IgD-negative memory B cell (primary cell): Measurements from ENCODE around the gene HM13. TPM values are rescaled to one million over a fixed set of nuclear protein-coding genes. Genes with fewer than 3 reads are reported as not detected.
A peak's percentile ranks its signal among the peaks of the same experiment; 100 is the strongest.
"Not testable (repeated sequence)": the region's sequence is repeated elsewhere in the genome, so short reads cannot be mapped to it uniquely, and the experiment has no call there.

Experiments
- H3K27ac Mint-ChIP-seq, 3 donors: one replicate each; pipeline ENCODE4 v1.8.0; 2020 to 2022; ENCODE audit warnings: mild to moderate bottlenecking in 3 of 3, mixed read lengths in 3 of 3, moderate library complexity in 1 of 3
- H3K27me3 Mint-ChIP-seq: one replicate; pipeline ENCODE4 v1.8.0; 2021; ENCODE audit warnings: mixed read lengths
- H3K36me3 Mint-ChIP-seq: one replicate; pipeline ENCODE4 v1.8.0; 2020; ENCODE audit warnings: mild to moderate bottlenecking, mixed read lengths
- H3K4me1 Mint-ChIP-seq, 3 donors: one replicate each; pipeline ENCODE4 v1.8.0; 2020 to 2022; ENCODE audit warnings: mixed read lengths in 3 of 3, mild to moderate bottlenecking in 1 of 3
- H3K4me3 Mint-ChIP-seq, 4 donors: one replicate each; pipeline ENCODE4 v1.8.0; 2020 to 2022; ENCODE audit warnings: mild to moderate bottlenecking in 4 of 4, mixed read lengths in 4 of 4, moderate library complexity in 3 of 4
- H3K9me3 Mint-ChIP-seq, 3 donors: one replicate each; pipeline ENCODE4 v1.8.0; 2020 to 2021; ENCODE audit warnings: mixed read lengths in 3 of 3, mild to moderate bottlenecking in 1 of 3
- polyA plus RNA-seq: library from polyadenylated mRNA; unstranded; fragments of 300-500 nt; fragmentation: Illumina TruSeq; gene quantifications from one replicate; pipeline ENCODE4 v1.2.3, GENCODE V29; 2021

HM13 gene
- polyA plus RNA-seq, 1 donor from 2014 or later, result 109 TPM

- not testable (repeated sequence) for H3K36me3 Mint-ChIP-seq
These were observed 31.4 kb downstream of the HM13 start for GRCh38 chr20:31545621-31546040.

GRCh38 chr20:31547017-31547675, 32.9 kb downstream of the HM13 start:
- Mint-ChIP-seq H3K9me3 (no peaks in the 10 kb centered on the region), H3K36me3 (peaks cover 5% of the 10 kb centered on the region), H3K27me3 (no peaks in the 10 kb centered on the region), H3K27ac (peak overlapping the region; percentile 95 to 98 (median 97)), H3K4me1 (peaks cover 6 to 19% (median 7%) of the 10 kb centered on the region in 3 donors), H3K4me3 (peak overlapping the region; percentile 94 to 98 (median 96))

More at GRCh38 chr20:31545621-31546040, 31.4 kb downstream of the HM13 start:
- H3K4me3 Mint-ChIP-seq, result peak overlapping the region in 2 of 4 donors; percentile 11 to 52
- H3K27ac Mint-ChIP-seq, result peak overlapping the region in 1 of 3 donors; percentile 28
- H3K9me3 Mint-ChIP-seq, H3K27me3 Mint-ChIP-seq: not testable (repeated sequence)
- H3K4me1 Mint-ChIP-seq, result peaks cover 6 to 19% (median 7%) of the 10 kb centered on the region in 3 donors

- Mint-ChIP-seq H3K9me3 (no peaks in the 10 kb centered on the region), H3K4me1 (peaks cover 6 to 19% (median 7%) of the 10 kb centered on the region in 3 donors), H3K27ac (peak overlapping the region; percentile 95 to 98 (median 97)), H3K4me3 (peak overlapping the region; percentile 94 to 98 (median 96)), H3K27me3 (no peaks in the 10 kb centered on the region), H3K36me3 (peaks cover 5% of the 10 kb centered on the region)
These were observed 33.6 kb downstream of the HM13 start for GRCh38 chr20:31547720-31548298.

DNA sequence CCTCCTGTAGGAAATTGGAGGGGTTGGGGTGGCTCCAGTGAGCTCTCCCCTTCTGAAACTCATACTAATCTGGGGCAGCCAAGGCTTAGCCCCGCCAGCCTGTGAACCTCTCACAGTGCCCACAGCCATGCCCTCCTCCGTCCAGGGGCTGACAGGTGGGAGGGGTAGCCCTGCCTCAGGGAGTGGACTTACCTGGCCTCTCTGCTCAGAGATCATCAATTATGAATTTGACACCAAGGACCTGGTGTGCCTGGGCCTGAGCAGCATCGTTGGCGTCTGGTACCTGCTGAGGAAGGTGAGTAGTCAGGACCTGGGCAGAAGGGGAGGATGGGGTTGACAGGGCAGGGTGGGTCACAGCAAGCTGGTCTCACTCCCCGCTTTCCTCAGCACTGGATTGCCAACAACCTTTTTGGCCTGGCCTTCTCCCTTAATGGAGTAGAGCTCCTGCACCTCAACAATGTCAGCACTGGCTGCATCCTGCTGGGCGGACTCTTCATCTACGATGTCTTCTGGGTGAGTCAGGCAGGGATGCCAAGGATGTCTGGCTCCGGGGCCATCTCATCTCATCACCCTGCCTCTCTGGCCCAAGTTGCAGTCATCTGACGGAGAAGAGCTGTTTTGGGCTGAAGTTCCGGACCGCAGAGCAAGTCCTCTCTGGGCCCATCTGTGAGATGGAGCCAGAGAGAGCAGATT, 34.7 kb downstream of the HM13 start:
- Mint-ChIP-seq H3K36me3 (peaks cover 5% of the 10 kb centered on the region), H3K9me3 (no peaks in the 10 kb centered on the region), H3K4me3 (peak overlapping the region; percentile 4 to 96 (median 88)), H3K27me3 (no peaks in the 10 kb centered on the region), H3K4me1 (peaks cover 6 to 19% (median 7%) of the 10 kb centered on the region in 3 donors), H3K27ac (peak overlapping the region in 1 of 3 donors; percentile 43)

DNA sequence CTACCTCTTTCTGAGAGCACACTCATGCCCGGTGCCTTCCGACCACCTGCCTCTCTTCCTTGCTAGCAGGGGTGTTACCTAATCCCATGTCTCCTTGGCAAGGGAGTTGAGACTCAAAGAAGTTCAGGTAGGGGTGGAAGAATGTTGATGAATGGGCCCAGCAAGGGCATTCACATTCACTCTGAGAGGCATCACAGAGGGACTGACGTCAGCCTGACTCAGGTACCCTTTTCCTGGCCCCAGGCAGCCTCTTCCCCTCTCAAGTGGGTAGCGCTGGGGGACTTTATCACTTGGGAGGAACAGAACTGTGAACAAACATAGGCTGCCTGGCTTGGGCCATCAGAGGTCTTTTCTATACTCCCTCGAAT, 35.3 kb downstream of the HM13 start:
- Mint-ChIP-seq H3K4me3 (peak overlapping the region in 1 of 4 donors; percentile 20), H3K27ac (peak overlapping the region in 1 of 3 donors; percentile 43), H3K27me3 (no peaks in the 10 kb centered on the region), H3K36me3 (peaks cover 5% of the 10 kb centered on the region), H3K9me3 (no peaks in the 10 kb centered on the region), H3K4me1 (peaks cover 6 to 17% (median 7%) of the 10 kb centered on the region in 3 donors)

DNA sequence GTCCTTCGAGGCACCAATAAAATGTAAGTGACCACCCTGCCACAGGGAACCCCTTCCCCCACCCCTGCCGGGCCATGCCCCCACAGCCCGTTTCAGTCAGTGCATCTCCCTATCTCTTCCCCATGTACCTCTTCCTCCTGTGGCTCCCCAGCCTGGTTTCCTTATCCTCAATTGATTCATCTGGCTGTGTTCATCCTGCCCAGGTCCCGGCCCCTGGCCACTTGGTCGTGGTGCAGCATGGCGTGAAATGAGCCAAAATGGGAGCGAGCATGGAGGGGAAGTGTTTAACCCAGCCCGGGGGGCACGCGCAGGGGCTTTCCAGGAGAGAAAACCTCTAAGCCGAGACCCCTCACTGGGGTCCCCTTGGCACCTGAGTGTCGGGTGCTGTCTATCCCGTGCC, 35.9 kb downstream of the HM13 start:
- peak overlapping the region in 1 of 4 donors; percentile 44 for H3K4me3 Mint-ChIP-seq
- H3K27me3 Mint-ChIP-seq, result no peaks in the 10 kb centered on the region
- peak overlapping the region in 1 of 3 donors; percentile 64 for H3K27ac Mint-ChIP-seq
- H3K9me3 Mint-ChIP-seq, result no peaks in the 10 kb centered on the region
- H3K4me1 Mint-ChIP-seq, result peaks cover 6 to 17% (median 7%) of the 10 kb centered on the region in 3 donors
- peaks cover 3% of the 10 kb centered on the region for H3K36me3 Mint-ChIP-seq

DNA sequence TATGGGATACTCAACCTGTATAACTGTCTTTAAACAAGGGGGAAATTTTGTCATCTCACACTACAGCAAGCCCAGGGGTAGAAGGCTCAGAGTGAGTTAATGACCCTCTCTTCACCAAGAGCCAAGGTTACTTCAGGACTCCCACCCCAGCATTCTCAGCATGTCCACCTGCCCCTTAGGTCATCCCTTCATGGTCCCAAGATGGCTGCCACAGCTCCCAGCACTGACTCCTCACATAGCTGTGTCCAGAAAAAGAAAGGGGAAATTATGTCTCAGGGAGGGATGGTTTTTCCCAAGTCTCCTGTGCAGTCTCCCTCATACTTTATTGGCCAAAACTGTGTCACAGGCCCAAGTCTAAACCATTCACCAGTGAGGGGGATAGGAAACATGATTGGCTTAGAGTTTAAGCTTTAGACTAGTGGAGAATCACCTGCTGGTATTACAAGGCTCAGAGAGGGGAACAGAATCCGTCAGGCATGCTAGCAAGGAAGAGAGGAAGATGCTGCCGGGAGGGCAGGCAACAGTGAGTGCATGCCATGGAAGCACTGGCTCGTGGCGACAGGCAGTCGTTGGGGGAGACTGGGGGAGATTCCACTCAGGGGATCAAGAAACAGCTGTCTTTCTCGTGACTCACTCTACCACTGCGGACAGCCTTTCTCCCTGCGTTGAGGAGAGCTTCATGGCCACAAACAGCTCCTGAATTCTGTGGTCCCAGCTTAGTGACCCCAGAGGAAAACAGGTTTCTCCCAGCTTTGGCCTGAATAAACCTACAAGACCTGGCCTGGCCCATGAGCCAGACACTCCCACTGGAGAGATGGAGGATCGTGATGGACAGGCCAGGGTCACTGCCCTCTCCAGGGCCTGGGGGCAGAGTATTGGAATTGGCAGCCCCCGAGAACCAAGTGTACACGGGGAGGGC, 37.2 kb downstream of the HM13 start:
- Mint-ChIP-seq H3K4me1 (peaks cover 6 to 15% (median 7%) of the 10 kb centered on the region in 3 donors), H3K27me3 (no peaks in the 10 kb centered on the region), H3K27ac (no peak overlapping the region), H3K4me3 (peak overlapping the region in 1 of 4 donors; percentile 33), H3K36me3 (peaks cover 2% of the 10 kb centered on the region), H3K9me3 (no peaks in the 10 kb centered on the region)

- H3K9me3 Mint-ChIP-seq, result no peaks in the 10 kb centered on the region
- H3K4me1 Mint-ChIP-seq, result peaks cover 2 to 9% (median 2%) of the 10 kb centered on the region in 3 donors
- H3K4me3 Mint-ChIP-seq, result no peak overlapping the region
- no peaks in the 10 kb centered on the region for H3K27me3 Mint-ChIP-seq
- H3K36me3 Mint-ChIP-seq, result no peaks in the 10 kb centered on the region
- H3K27ac Mint-ChIP-seq, result no peak overlapping the region
These were observed 41.0 kb downstream of the HM13 start for GRCh38 chr20:31555203-31555775.

- peaks cover 2 to 9% (median 4%) of the 10 kb centered on the region in 3 donors for H3K4me1 Mint-ChIP-seq
- no peaks in the 10 kb centered on the region for H3K27me3 Mint-ChIP-seq
- H3K9me3 Mint-ChIP-seq, result no peaks in the 10 kb centered on the region
- peak overlapping the region in 1 of 3 donors; percentile 25 for H3K27ac Mint-ChIP-seq
- H3K4me3 Mint-ChIP-seq, result no peak overlapping the region
- H3K36me3 Mint-ChIP-seq, result no peaks in the 10 kb centered on the region
These were observed 45.5 kb downstream of the HM13 start for GRCh38 chr20:31559704-31560093.

- no peaks in the 10 kb centered on the region for H3K36me3 Mint-ChIP-seq
- H3K27me3 Mint-ChIP-seq, result no peaks in the 10 kb centered on the region
- H3K4me1 Mint-ChIP-seq, result peaks cover 2 to 9% (median 4%) of the 10 kb centered on the region in 3 donors
- H3K9me3 Mint-ChIP-seq, result no peaks in the 10 kb centered on the region
- no peak overlapping the region for H3K4me3 Mint-ChIP-seq
- H3K27ac Mint-ChIP-seq, result peak overlapping the region in 1 of 3 donors; percentile 25
These were observed 46.0 kb downstream of the HM13 start for GRCh38 chr20:31560094-31560745.

- H3K4me1 Mint-ChIP-seq, result peaks cover 2 to 9% (median 4%) of the 10 kb centered on the region in 3 donors
- H3K27me3 Mint-ChIP-seq, result no peaks in the 10 kb centered on the region
- no peaks in the 10 kb centered on the region for H3K36me3 Mint-ChIP-seq
- no peaks in the 10 kb centered on the region for H3K9me3 Mint-ChIP-seq
- no peak overlapping the region for H3K4me3 Mint-ChIP-seq
- H3K27ac Mint-ChIP-seq, result no peak overlapping the region
These were observed 46.7 kb downstream of the HM13 start for GRCh38 chr20:31560746-31561598.

DNA sequence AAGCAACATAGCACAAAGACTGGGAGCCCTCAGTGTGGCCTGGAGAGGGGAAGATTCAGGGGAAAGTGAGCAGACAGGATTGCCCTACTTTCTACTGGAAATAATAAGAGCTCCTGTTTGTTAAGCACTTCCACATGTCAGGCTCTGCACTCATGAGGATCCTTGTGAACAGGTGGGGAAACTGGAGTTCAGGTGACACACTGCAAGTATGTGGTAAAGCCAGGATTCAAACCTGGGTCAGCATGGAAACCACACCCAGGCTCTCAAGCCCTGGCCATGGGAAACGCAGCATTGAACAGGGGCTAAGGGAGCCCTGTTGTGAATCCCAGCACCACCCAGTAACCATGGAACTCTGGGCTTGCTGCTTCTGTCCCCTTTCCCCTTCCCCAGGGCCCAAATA, 48.0 kb downstream of the HM13 start:
- no peak overlapping the region for H3K27ac Mint-ChIP-seq
- H3K36me3 Mint-ChIP-seq, result no peaks in the 10 kb centered on the region

GRCh38 chr20:31564284-31564683, 50.0 kb downstream of the HM13 start:
- H3K36me3 Mint-ChIP-seq, result no peaks in the 10 kb centered on the region

More for the DNA sequence above, 48.0 kb downstream of the HM13 start:
- peaks cover 4 to 13% (median 6%) of the 10 kb centered on the region in 3 donors for H3K4me1 Mint-ChIP-seq
- H3K9me3 Mint-ChIP-seq, result no peaks in the 10 kb centered on the region
- no peaks in the 10 kb centered on the region for H3K27me3 Mint-ChIP-seq
- H3K4me3 Mint-ChIP-seq, result no peak overlapping the region

More at GRCh38 chr20:31564284-31564683, 50.0 kb downstream of the HM13 start:
- no peaks in the 10 kb centered on the region for H3K27me3 Mint-ChIP-seq
- peaks cover 4 to 10% (median 6%) of the 10 kb centered on the region in 3 donors for H3K4me1 Mint-ChIP-seq
- peak overlapping the region in 1 of 3 donors; percentile 56 for H3K27ac Mint-ChIP-seq
- no peak overlapping the region for H3K4me3 Mint-ChIP-seq
- H3K9me3 Mint-ChIP-seq, result no peaks in the 10 kb centered on the region
